HepG2 (cell line): ENCODE results near the gene TMTC1. TPM values are rescaled to one million over a fixed set of nuclear protein-coding genes. Genes with fewer than 3 reads are reported as not detected.

Experiments used
- KDM5B ChIP-seq: sonication (generic); formaldehyde crosslinking; IDR thresholded peaks from 2 replicates; pipeline ENCODE4 v1.4.0; 2020; ENCODE audit warnings: missing genetic modification reagents, mild to moderate bottlenecking, borderline replicate concordance
- KLF16 ChIP-seq, 2 experiments: sonication (generic) in 1 of 2; formaldehyde crosslinking in 1 of 2; IDR thresholded peaks; 2 replicates each; pipeline versions ENCODE4 v1.6.1 to v1.8.0; 2016 to 2023; ENCODE audit warnings: missing genetic modification reagents in 2 of 2, missing compliant biosample characterization in 1 of 2
- ZNF18 ChIP-seq: sonication (generic); formaldehyde crosslinking; IDR thresholded peaks from 2 replicates; pipeline ENCODE4 v1.8.0; 2022; ENCODE audit warnings: mild to moderate bottlenecking, missing genetic modification reagents; ENCODE audit not compliant: insufficient replicate concordance
- ZNF331 ChIP-seq: sonication (generic); formaldehyde crosslinking; IDR thresholded peaks from 2 replicates; pipeline ENCODE4 v1.4.0; 2020; ENCODE audit warnings: missing genetic modification reagents
- ZNF407 ChIP-seq: sonication (generic); formaldehyde crosslinking; IDR thresholded peaks from one replicate; pipeline ENCODE4 v1.5.1; 2020; ENCODE audit warnings: mild to moderate bottlenecking, missing genetic modification reagents; ENCODE audit errors: not compliant biosample characterization
- polyA plus RNA-seq, 8 experiments: library from polyadenylated mRNA; depleted of rRNA in 3 of 8; stranded (reverse) in 7 of 8; unstranded in 1 of 8; fragments of >200 nt; fragmentation: Illumina TruSeq in 4 of 8; extraction: Trizol in 4 of 8; gene quantifications; 2 replicates each; pipeline versions ENCODE4 v1.2.1 to v1.2.3, GENCODE V29; 2011 to 2016; ENCODE audit warnings: low read depth in 4 of 8, missing spikeins in 1 of 8, mixed read lengths in 1 of 8; ENCODE audit not compliant: insufficient read depth in 1 of 8
- total RNA-seq, 5 experiments: library from RNA; depleted of rRNA; stranded (reverse); fragments of >200 nt; fragmentation: Illumina TruSeq; extraction: Trizol; gene quantifications; 2 replicates each; pipeline ENCODE4 v1.2.3, GENCODE V29; 2016; ENCODE audit warnings: low read depth in 1 of 5

Gene TMTC1
- total and polyA plus RNA-seq, 2 of the 13 experiments (the other 11 are each of a cell fraction or from before 2014, with no cell fraction given), result 0.69 to 1.8 TPM

- TF ChIP-seq ZNF407 (CRISPR knock-in tag), result no peak
- no peak for TF ChIP-seq KDM5B (CRISPR knock-in tag)
- TF ChIP-seq KLF16 (CRISPR knock-in tag; IDR thresholded peaks at IDR 0.05), result no peak
- TF ChIP-seq ZNF331 (CRISPR knock-in tag), result no peak
- no peak for TF ChIP-seq ZNF18 (CRISPR knock-in tag)
Measured at GRCh38 chr12:29609431-29610215, 174.1 kb downstream of the TMTC1 start (continued).
